HepG2 (cell line): ENCODE measurements around the gene BAZ1B. TPM values are rescaled to one million over a fixed set of nuclear protein-coding genes. Genes with fewer than 3 reads are reported as not detected.
A peak's percentile ranks its signal among the peaks of the same experiment; 100 is the strongest.

Experiments used
- CHCHD3 ChIP-seq: sonication (generic); formaldehyde crosslinking; IDR thresholded peaks from 2 replicates; pipeline ENCODE4 v1.8.0; 2022; ENCODE audit warnings: mild to moderate bottlenecking, missing genetic modification reagents, moderate library complexity
- HMG20A ChIP-seq: IDR thresholded peaks from 2 replicates; pipeline ENCODE4 v1.6.1; 2016; ENCODE audit warnings: borderline replicate concordance
- KDM5A ChIP-seq: fragments of 200-600 bp; sonication (generic); IDR thresholded peaks from 2 replicates; pipeline ENCODE4 v1.7.0; 2018; ENCODE audit warnings: antibody characterized with exemption, mild to moderate bottlenecking, low read length, borderline replicate concordance
- MTF2 ChIP-seq: sonication (generic); formaldehyde crosslinking; IDR thresholded peaks from 2 replicates; pipeline ENCODE4 v1.5.0; 2020; ENCODE audit warnings: missing genetic modification reagents, borderline replicate concordance
- RXRB ChIP-seq: IDR thresholded peaks from 2 replicates; pipeline ENCODE4 v1.6.1; 2016; ENCODE audit warnings: borderline replicate concordance, missing genetic modification reagents, missing compliant biosample characterization
- SATB2 ChIP-seq: sonication (generic); formaldehyde crosslinking; IDR thresholded peaks from 2 replicates; pipeline ENCODE4 v1.5.0; 2020; ENCODE audit warnings: missing genetic modification reagents
- SMAD1 ChIP-seq: sonication (generic); formaldehyde crosslinking; IDR thresholded peaks from 2 replicates; pipeline ENCODE4 v1.4.0; 2020; ENCODE audit warnings: missing genetic modification reagents, low read depth, mild to moderate bottlenecking, borderline replicate concordance
- SOX13 ChIP-seq, 3 experiments: fragments of 450-650 bp in 1 of 3; sonication (generic) in 1 of 3; formaldehyde crosslinking in 1 of 3; IDR thresholded peaks in 2 of 3; conservative IDR thresholded peaks in 1 of 3; 2 replicates each; pipeline versions ENCODE4 v1.5.0 to v1.6.1; 2016 to 2020; ENCODE audit warnings: antibody characterized with exemption in 1 of 3, mild to moderate bottlenecking in 1 of 3, missing compliant biosample characterization in 1 of 3, missing genetic modification reagents in 1 of 3, moderate library complexity in 1 of 3
- ZFP36L2 ChIP-seq: sonication (generic); formaldehyde crosslinking; IDR thresholded peaks from 2 replicates; pipeline ENCODE4 v1.4.0; 2020; ENCODE audit warnings: missing genetic modification reagents
- ZKSCAN1 ChIP-seq: fragments of 150-350 bp; IDR thresholded peaks from 2 replicates; pipeline ENCODE4 v1.6.1; 2014; ENCODE audit warnings: low read length
- ZMYM2 ChIP-seq: sonication (generic); formaldehyde crosslinking; IDR thresholded peaks from 2 replicates; pipeline ENCODE4 v1.8.0; 2022; ENCODE audit warnings: mild to moderate bottlenecking, missing genetic modification reagents
- ZNF160 ChIP-seq: sonication (generic); formaldehyde crosslinking; IDR thresholded peaks from 2 replicates; pipeline ENCODE4 v1.8.0; 2022; ENCODE audit warnings: mild to moderate bottlenecking, inconsistent platforms, missing genetic modification reagents
- ZNF232 ChIP-seq: sonication (generic); formaldehyde crosslinking; IDR thresholded peaks from 2 replicates; pipeline ENCODE4 v1.4.0; 2020; ENCODE audit warnings: missing genetic modification reagents, borderline replicate concordance
- ZNF44 ChIP-seq: sonication (generic); formaldehyde crosslinking; IDR thresholded peaks from 2 replicates; pipeline ENCODE4 v1.5.1; 2020; ENCODE audit warnings: mild to moderate bottlenecking, missing genetic modification reagents
- ZNF530 ChIP-seq: sonication (generic); formaldehyde crosslinking; IDR thresholded peaks from 2 replicates; pipeline ENCODE4 v1.5.0; 2020; ENCODE audit warnings: low read depth, mild to moderate bottlenecking, missing genetic modification reagents
- ZNF672 ChIP-seq: sonication (generic); formaldehyde crosslinking; IDR thresholded peaks from 2 replicates; pipeline ENCODE4 v1.8.1; 2022; ENCODE audit warnings: missing genetic modification reagents
- ZNF761 ChIP-seq: sonication (generic); formaldehyde crosslinking; conservative IDR thresholded peaks from 2 replicates; pipeline ENCODE4 v1.4.0; 2020; ENCODE audit warnings: mild to moderate bottlenecking, missing genetic modification reagents
- ZNF839 ChIP-seq: sonication (generic); formaldehyde crosslinking; IDR thresholded peaks from 2 replicates; pipeline ENCODE4 v1.4.0; 2020; ENCODE audit warnings: missing genetic modification reagents, mild to moderate bottlenecking, borderline replicate concordance
- polyA plus RNA-seq, 8 experiments: library from polyadenylated mRNA; depleted of rRNA in 3 of 8; stranded (reverse) in 7 of 8; unstranded in 1 of 8; fragments of >200 nt; fragmentation: Illumina TruSeq in 4 of 8; extraction: Trizol in 4 of 8; gene quantifications; 2 replicates each; pipeline versions ENCODE4 v1.2.1 to v1.2.3, GENCODE V29; 2011 to 2016; ENCODE audit warnings: low read depth in 4 of 8, missing spikeins in 1 of 8, mixed read lengths in 1 of 8; ENCODE audit not compliant: insufficient read depth in 1 of 8
- total RNA-seq, 5 experiments: library from RNA; depleted of rRNA; stranded (reverse); fragments of >200 nt; fragmentation: Illumina TruSeq; extraction: Trizol; gene quantifications; 2 replicates each; pipeline ENCODE4 v1.2.3, GENCODE V29; 2016; ENCODE audit warnings: low read depth in 1 of 5
- TF ChIP-seq, protein P1 (sequence below): sonication (generic); formaldehyde crosslinking; conservative IDR thresholded peaks from 2 replicates; pipeline ENCODE4 v1.8.0; 2022; ENCODE audit warnings: low read depth, missing genetic modification reagents
- TF ChIP-seq, protein P2 (sequence below): IDR thresholded peaks from 2 replicates; pipeline ENCODE4 v1.6.1; 2016; ENCODE audit warnings: control low read depth
- TF ChIP-seq, protein P3 (sequence below): sonication (generic); formaldehyde crosslinking; IDR thresholded peaks from 2 replicates; pipeline ENCODE4 v1.4.0; 2020; ENCODE audit warnings: missing genetic modification reagents
- TF ChIP-seq, protein P4 (sequence below): sonication (generic); formaldehyde crosslinking; IDR thresholded peaks from 2 replicates; pipeline ENCODE4 v1.5.0; 2020; ENCODE audit warnings: missing genetic modification reagents, mild to moderate bottlenecking, borderline replicate concordance

Gene BAZ1B
- total and polyA plus RNA-seq, 2 of the 13 experiments (the other 11 are each of a cell fraction or from before 2014, with no cell fraction given), result 18.6 to 69.4 TPM

DNA sequence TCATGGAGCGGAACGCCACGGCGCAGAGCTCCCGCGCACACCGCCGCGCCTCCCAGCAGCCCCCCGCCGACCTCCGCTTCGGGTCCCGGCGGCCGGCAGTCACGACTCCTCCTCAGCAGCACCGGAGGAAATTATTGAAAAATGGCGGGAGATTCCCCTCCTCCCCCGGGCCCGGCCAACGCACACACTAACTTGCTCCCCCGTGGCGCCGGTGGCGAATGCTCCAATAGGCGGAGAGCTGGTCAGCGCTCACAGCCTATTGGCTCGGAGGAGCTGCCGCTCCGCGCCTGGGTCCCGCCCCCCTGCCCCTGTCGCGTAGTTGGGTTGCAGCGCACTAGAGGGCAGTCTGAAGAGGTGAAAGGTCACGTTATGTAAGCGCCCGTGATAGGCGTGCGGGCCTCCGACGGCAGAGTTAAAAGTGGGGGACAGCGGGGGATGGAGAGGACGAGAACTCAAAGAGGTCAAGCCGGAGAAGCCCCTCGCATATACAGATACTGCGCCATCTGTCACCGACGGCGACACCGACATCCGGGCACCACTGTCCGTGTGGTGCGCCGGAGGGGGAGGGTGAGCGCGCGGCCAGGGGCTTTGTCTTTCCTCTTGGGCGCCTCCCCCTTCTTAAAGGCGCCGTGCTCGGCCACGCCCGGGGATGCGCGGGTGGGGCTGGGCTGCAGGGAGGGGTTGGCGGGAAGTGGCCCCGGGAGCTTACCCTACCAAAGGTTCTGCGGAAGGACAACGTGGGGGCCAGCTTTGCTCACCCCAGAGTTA, at the start of gene BAZ1B (continued):
- TF ChIP-seq, protein P1, sequence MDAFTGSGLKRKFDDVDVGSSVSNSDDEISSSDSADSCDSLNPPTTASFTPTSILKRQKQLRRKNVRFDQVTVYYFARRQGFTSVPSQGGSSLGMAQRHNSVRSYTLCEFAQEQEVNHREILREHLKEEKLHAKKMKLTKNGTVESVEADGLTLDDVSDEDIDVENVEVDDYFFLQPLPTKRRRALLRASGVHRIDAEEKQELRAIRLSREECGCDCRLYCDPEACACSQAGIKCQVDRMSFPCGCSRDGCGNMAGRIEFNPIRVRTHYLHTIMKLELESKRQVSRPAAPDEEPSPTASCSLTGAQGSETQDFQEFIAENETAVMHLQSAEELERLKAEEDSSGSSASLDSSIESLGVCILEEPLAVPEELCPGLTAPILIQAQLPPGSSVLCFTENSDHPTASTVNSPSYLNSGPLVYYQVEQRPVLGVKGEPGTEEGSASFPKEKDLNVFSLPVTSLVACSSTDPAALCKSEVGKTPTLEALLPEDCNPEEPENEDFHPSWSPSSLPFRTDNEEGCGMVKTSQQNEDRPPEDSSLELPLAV (CRISPR knock-in tag), result no peak; the same call in 1 of the 2 replicates
- TF ChIP-seq MTF2 (CRISPR knock-in tag) (no peak), ZNF44 (CRISPR knock-in tag) (no peak), RXRB (CRISPR knock-in tag) (peak; percentile 89), ZNF232 (CRISPR knock-in tag) (0 out of 2 replicates have a peak, but pooled peaks have one; percentile 31), ZKSCAN1 (no peak), CHCHD3 (CRISPR knock-in tag) (no peak), ZMYM2 (CRISPR knock-in tag) (peak; percentile 54; the same call in 1 of the 2 replicates), SOX13 (IDR thresholded peaks at IDR 0.05) (peak; percentile 93), SOX13 (CRISPR knock-in tag; conservative IDR thresholded peaks at IDR 0.05 in 1 of 2, IDR thresholded peaks at IDR 0.05 in 1 of 2) (peak in 1 of 2 experiments; percentile 67; a peak in 1 of 4 replicates), HMG20A (CRISPR knock-in tag) (0 out of 2 replicates have a peak, but pooled peaks have one; percentile 22), SATB2 (no peak), SMAD1 (CRISPR knock-in tag) (no peak; the same call in 1 of the 2 replicates), ZNF530 (CRISPR knock-in tag) (no peak), KDM5A (peak; percentile 51; the same call in 1 of the 2 replicates), ZFP36L2 (CRISPR knock-in tag) (no peak), ZNF839 (CRISPR knock-in tag) (peak; percentile 53; the same call in 1 of the 2 replicates), ZNF160 (CRISPR knock-in tag) (no peak), ZNF761 (CRISPR knock-in tag) (no peak), ZNF672 (CRISPR knock-in tag) (no peak)
- TF ChIP-seq, protein P2, sequence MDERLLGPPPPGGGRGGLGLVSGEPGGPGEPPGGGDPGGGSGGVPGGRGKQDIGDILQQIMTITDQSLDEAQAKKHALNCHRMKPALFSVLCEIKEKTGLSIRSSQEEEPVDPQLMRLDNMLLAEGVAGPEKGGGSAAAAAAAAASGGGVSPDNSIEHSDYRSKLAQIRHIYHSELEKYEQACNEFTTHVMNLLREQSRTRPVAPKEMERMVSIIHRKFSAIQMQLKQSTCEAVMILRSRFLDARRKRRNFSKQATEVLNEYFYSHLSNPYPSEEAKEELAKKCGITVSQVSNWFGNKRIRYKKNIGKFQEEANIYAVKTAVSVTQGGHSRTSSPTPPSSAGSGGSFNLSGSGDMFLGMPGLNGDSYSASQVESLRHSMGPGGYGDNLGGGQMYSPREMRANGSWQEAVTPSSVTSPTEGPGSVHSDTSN, result peak; percentile 92
- TF ChIP-seq, protein P3, sequence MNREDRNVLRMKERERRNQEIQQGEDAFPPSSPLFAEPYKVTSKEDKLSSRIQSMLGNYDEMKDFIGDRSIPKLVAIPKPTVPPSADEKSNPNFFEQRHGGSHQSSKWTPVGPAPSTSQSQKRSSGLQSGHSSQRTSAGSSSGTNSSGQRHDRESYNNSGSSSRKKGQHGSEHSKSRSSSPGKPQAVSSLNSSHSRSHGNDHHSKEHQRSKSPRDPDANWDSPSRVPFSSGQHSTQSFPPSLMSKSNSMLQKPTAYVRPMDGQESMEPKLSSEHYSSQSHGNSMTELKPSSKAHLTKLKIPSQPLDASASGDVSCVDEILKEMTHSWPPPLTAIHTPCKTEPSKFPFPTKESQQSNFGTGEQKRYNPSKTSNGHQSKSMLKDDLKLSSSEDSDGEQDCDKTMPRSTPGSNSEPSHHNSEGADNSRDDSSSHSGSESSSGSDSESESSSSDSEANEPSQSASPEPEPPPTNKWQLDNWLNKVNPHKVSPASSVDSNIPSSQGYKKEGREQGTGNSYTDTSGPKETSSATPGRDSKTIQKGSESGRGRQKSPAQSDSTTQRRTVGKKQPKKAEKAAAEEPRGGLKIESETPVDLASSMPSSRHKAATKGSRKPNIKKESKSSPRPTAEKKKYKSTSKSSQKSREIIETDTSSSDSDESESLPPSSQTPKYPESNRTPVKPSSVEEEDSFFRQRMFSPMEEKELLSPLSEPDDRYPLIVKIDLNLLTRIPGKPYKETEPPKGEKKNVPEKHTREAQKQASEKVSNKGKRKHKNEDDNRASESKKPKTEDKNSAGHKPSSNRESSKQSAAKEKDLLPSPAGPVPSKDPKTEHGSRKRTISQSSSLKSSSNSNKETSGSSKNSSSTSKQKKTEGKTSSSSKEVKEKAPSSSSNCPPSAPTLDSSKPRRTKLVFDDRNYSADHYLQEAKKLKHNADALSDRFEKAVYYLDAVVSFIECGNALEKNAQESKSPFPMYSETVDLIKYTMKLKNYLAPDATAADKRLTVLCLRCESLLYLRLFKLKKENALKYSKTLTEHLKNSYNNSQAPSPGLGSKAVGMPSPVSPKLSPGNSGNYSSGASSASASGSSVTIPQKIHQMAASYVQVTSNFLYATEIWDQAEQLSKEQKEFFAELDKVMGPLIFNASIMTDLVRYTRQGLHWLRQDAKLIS, result peak; percentile 71; the same call in 1 of the 2 replicates
- TF ChIP-seq, protein P4, sequence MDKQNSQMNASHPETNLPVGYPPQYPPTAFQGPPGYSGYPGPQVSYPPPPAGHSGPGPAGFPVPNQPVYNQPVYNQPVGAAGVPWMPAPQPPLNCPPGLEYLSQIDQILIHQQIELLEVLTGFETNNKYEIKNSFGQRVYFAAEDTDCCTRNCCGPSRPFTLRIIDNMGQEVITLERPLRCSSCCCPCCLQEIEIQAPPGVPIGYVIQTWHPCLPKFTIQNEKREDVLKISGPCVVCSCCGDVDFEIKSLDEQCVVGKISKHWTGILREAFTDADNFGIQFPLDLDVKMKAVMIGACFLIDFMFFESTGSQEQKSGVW (CRISPR knock-in tag), result no peak
